ENCODE measurements around the gene CSNK2B.

Gene CSNK2B

DNA sequence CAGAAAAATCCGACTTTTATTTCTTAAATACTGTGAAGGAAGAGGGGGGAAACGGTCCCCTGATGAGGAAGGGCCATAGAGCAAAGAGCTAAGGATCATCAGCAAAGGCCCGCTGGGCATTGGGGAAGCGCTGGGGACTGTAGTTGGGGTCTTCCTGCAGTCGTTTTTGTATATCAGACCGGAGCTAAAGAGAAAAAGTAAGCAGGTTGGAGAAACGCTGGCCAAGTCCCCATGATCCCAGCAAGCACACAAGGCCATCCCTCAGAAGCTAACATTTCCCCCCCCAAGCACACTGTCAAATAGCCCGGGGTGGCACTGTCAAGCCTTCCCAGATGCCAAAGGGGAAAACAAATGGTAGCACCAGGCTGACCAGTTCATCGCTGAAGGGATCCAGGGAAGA lies 26.8 kb upstream of the CSNK2B start:
- no peak for DNase-seq

DNA sequence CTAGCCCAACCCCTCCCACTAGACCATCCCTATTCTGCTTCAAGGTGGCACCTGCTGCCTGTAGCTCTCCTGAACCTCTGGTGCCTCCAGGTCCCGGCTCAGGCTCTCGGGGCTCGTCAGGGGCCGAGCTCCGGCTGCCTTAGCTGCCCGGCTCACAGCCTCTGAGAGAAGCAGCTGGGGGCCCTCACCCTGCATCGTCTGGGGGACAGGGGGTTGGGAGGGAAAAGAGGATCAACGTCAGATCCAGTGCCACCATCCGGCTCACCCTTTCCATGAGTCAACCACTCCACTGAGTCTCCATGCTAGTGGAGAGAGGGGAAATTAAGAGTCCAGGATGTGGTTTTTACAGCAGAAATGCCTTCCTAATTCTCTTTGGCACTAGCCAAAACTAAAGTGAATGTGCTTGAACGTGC lies 26.4 kb upstream of the CSNK2B start:
- no peak for DNase-seq

- no peak for DNase-seq
Measured at GRCh38 chr6:31640612-31641011, 25.3 kb upstream of the CSNK2B start.

DNA sequence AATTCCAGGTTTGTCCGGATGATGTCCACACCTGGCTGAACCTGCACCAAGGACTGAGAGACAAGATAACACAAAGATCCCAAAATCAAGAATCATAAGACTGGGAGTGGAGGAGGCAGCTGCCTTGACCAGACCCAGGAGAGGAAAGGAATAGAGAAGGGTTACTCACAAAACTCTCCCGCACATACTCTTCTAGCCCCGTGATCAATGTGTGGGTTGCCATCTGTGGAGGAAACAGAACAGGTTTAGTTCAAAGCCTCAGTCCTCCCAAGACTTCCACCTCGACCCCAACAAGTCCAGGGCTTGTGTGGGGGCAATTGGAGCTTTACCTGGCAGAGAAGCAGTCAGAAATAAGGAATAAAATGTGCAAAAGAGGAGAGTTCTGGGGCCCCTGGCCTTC lies 24.5 kb upstream of the CSNK2B start:
- no peak for DNase-seq

GRCh38 chr6:31642798-31643570 lies 22.9 kb upstream of the CSNK2B start:
- no peak for DNase-seq

- DNase-seq, result no peak
Measured at GRCh38 chr6:31643818-31644454, 21.9 kb upstream of the CSNK2B start.

DNA sequence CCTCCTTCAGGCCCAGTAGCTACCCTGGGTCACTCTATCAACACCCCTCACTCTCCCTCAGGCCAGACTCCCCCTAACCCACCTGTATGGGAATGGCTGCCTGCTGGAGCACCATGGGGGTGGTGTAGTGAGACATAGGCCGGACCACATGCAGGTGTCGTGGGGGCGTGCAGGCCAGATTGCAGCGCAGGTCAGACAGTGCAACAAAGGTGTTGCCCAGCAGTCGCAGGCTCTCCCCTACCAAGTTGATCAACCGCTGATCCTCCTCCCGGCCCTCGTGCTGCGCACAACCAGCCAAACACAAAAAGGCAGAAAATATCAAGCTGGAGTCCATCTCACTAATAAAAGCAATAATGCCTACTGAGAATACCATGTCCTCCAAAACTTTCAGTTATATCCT lies 20.6 kb upstream of the CSNK2B start:
- no peak for DNase-seq

- peak; percentile 47 to 58 for DNase-seq
Measured at GRCh38 chr6:31651602-31652191, 14.2 kb upstream of the CSNK2B start.

DNA sequence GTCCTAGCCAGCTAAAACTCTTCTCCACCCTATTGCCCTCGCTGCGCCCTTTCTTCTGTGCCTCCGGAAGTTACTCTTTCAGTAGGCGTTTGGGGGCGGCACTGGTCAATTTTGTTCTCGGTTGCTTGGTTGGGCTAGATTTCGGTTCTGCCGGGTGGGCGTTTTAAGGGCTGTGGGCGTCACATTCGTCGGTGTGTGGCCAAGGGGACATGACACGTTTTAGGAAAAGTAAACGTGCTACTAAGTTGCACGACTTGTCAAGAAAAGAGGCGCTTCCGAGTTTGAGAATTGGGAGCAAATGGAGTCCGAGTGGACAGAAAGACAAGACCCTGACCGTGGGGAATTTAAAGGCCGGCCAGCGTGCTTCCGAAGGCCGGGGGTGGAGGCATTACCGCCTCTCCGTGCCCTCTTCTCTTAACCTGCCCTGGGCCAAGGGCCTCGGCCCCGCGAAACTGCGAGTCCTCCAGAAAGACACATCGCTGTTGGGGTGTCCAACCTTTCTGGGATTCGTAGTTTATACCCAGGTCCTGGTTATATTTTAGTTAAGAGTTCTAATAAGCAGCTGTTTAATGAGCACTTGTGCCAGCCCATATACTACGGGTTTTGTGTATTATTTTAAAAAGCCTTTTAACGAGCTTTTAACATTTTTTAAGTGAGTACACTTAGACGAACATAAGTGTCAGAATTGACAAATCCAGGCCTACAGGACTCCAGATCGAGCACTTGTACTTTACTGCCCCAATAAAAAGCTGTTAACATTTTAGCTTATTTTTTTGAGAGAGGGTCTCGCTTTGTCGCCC lies 12.8 kb upstream of the CSNK2B start:
- DNase-seq, result peak; percentile 93 to 96

DNA sequence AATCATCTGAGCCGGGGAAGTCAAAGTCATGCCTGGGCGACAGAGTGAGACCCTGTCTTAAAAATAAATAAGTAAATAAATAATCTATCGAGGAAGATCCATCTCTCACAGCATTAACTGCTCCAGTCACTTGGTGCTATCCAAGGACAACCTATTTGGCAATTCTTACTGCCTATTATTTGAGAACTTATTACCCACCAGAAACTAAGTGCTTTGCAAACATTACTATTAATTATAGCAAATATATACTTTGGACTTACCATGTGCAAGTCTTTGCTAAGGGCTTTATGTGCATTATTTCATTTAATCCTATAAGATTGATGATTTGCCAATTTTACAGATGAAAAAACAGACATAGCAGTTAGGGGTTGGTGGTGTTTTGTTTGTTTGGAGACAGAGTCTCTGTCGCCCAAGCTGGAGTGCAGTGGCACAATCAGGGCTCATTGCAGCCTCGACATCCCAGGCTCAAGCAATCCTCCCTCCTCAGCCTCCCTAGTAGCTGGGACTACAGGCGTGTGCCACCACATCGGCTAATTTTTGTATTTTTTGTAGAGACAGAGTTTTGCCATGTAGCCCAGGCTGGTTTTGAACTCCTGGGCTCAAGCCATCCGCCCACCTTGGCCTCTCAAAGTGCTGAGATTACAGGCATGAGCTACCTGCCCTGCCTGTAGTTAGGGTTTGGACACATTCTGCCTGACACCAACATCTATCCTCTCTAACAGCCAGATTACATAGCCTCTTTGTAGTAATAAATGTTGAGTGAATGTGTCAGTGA lies 11.1 kb upstream of the CSNK2B start:
- no peak for DNase-seq

- DNase-seq, result no peak
Measured at GRCh38 chr6:31655349-31656237, 10.3 kb upstream of the CSNK2B start, which contains the start of gene APOM. TSS of gene APOM (plus strand) at chr6:31655894. CDS start at chr6:31655967, 73 bp downstream.

- DNase-seq, result no peak
Measured at GRCh38 chr6:31657406-31658157, 8.3 kb upstream of the CSNK2B start.

GRCh38 chr6:31658158-31658688 lies 7.7 kb upstream of the CSNK2B start:
- no peak for DNase-seq

- DNase-seq, result no peak
Measured at GRCh38 chr6:31658983-31659648, 6.8 kb upstream of the CSNK2B start.

DNA sequence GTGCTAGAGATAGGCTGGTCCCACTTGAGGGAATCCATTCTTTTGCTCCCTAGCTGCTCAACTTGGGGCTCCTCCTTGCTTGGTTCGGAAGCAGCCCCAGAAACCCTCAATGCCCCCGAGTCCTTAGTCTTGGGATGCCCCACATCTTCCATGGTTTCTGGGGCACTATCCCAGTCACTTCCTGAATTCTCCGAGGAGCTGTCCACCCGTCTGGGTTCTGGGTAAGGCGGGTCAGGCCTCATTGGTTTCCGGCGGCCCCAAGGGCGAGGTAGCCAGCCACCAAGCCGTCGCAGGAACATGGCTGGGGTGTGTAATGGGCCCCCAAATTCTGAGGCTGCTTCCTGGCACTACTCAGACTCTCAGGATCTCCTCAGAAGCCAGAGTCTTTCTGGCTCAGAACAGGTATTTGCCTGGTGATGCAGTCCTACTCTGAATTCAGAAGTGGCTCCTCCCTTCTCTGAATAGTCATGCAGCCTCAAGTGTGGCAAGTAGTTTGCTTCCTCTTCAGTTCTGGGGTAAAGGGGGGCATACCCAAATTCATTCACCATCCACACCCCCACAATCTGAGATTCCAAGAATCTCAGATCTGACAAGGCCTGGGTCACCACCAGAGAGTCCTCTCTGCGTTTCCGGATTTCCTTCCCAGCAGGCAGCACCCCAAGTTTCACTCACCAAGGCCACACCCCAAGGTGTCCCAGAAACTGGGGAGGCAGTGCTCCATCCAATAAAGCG lies 6.1 kb upstream of the CSNK2B start:
- no peak for DNase-seq

- DNase-seq, result peak; percentile 55 to 82
Measured at GRCh38 chr6:31660381-31661261, 5.3 kb upstream of the CSNK2B start, which contains the start of gene C6orf47. TSS of gene C6orf47 (minus strand) at chr6:31660778. CDS start at chr6:31659947, 831 bp downstream.

DNA sequence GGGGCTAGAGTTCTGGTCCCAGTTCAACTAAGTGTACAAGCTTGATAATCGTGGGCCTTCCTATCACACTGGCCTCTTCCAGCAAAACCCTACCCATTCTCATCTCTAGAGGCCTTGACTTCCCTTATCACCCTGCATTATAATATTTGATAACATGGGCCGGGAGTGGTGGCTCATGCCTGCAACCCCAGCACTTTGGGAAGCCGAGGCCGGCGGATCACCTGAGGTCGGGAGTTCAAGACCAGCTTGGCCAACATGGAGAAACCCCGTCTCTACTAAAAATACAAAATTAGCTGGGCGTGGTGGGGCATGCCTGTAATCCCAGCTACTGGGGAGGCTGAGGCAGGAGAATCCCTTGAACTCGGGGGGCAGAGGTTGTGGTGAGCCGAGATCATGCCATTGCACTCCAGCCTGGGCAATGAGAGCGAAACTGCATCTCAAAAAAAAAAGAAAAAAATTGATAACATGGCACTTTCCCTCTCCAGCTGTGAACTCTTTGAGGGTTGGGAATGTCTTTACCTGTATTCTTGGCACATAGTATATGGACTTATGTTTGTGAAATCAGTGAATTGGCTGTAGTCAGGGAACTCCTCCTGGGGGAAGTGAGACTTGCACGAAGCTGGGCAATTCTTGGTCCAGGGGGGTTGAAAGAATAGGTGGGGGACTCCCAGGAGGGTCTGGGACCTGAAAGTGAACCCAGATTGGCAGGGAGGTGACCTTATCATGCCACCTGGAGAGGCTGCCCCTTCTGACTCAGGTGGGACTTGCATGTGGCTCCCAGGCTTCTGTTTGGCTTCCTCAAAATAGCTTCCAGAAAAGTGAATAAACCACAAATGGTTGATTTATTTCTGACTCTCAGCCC lies 4.4 kb upstream of the CSNK2B start:
- DNase-seq, result no peak
